Measurements from ENCODE around the gene CT45A8.
"Not testable (repeated sequence)": the region's sequence is repeated elsewhere in the genome, so short reads cannot be mapped to it uniquely, and the experiment has no call there.

The CT45A8 gene

GRCh38 chrX:135854438-135854837 lies at the start of gene CT45A8:
CT45A8 (minus strand) TSS chrX:135854538; CDS start chrX:135850783, 3,755 bp downstream.
- not testable (repeated sequence) for DNase-seq (ENCODE audit: low spot score)

DNA sequence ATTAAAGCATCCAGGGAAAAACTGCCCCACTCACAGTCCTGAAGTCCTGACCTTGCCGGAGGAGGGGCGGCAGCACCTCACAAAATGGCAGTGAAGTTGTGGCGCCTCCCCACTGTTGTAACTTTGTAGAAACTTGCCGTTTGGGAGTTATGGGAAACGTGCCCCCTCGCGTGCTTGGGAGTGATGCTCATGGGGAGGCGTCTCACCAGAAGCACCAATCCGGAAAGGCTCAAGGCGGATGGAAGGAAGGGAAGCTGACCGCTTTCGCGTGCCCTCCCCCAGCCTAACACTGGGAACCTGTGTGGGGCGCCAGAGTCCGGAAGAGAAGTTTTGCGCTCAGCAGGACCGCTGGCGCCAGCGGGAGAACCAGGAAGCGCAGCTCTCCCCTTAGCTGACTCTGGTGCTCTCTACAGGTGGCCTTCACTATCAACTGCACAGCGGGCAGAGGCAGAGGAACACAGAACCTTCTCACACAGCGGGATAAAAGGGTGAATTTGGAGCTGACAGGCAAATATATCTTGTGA lies 39.0 kb upstream of the CT45A8 start, which contains the start of the genes CT45A10 and SAGE1:
Gene CT45A10, minus strand, starts transcription at position 151 of the 524 bp plus-strand sequence. CDS start 8,100 bp downstream, outside the sequence.
Gene SAGE1, plus strand, starts transcription at position 423 of the 524 bp plus-strand sequence. CDS start 2,527 bp downstream, outside the sequence.
- no peak for DNase-seq (ENCODE audit: low spot score)

- DNase-seq (ENCODE audit: low spot score) = no peak
These were observed 38.4 kb upstream of the CT45A8 start for GRCh38 chrX:135892781-135893180.

DNA sequence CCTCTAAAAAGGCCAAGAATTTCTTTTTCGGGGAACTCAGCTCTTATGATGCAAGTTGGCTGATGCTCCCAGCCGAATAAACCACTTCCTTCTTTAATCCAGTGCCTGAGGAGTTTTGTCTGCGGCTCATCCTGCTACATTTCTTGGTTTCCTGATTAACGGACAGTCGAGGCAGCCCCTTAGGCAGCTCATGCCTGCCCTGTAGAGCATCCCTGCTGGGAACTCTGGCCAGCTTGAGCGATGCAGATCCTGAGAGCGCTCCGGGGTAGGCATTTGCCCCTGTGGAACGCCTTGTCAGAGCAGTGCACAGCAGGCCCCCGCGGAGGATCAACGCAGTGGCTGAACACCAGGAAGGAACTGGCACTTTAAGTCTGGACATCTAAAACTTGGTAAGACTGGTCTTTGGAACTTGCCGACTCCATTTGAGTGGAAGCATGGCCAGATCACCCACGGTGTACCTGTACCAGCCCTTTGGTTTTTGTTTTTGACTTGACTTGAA lies 35.8 kb upstream of the CT45A8 start:
- DNase-seq (ENCODE audit: low spot score) = no peak

- DNase-seq (ENCODE audit: low spot score) = not testable (repeated sequence)
These were observed 34.6 kb upstream of the CT45A8 start for GRCh38 chrX:135888976-135889375.

GRCh38 chrX:135888230-135888629 lies 33.9 kb upstream of the CT45A8 start:
- not testable (repeated sequence) for DNase-seq (ENCODE audit: low spot score)

- DNase-seq (ENCODE audit: low spot score) = not testable (repeated sequence)
These were observed 28.4 kb upstream of the CT45A8 start for GRCh38 chrX:135882741-135883140.

DNA sequence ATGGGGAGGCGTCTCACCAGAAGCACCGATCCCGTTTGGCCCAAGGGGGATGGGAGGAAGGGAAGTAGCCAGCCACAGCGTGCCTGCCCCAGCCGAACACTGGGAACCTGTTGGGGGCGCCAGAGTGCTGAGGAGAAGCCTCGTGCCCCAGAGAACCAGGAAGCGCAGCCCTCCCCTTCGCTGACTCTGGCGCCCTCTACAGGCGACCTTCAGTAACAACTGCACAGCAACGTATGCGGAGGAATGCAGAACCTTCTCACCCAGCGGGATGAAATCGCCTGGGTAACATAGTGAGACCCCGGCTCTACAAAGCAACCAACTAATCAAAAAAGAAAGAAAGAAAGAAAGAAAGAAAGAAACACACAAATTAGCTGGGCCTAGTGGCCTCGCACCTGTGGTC lies 17.4 kb upstream of the CT45A8 start, which contains the start of gene CT45A9:
Gene CT45A9, minus strand, starts transcription at position 101 of the 400 bp plus-strand sequence. CDS start 3,751 bp downstream, outside the sequence.
- not testable (repeated sequence) for DNase-seq (ENCODE audit: low spot score)

DNA sequence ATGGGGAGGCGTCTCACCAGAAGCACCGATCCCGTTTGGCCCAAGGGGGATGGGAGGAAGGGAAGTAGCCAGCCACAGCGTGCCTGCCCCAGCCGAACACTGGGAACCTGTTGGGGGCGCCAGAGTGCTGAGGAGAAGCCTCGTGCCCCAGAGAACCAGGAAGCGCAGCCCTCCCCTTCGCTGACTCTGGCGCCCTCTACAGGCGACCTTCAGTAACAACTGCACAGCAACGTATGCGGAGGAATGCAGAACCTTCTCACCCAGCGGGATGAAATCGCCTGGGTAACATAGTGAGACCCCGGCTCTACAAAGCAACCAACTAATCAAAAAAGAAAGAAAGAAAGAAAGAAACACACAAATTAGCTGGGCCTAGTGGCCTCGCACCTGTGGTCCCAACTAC lies 17.2 kb downstream of the CT45A8 start, which contains the start of gene CT45A7:
Gene CT45A7, minus strand, starts transcription at position 101 of the 400 bp plus-strand sequence. CDS start 3,747 bp downstream, outside the sequence.
- DNase-seq (ENCODE audit: low spot score) = not testable (repeated sequence)

GRCh38 chrX:135819912-135820311 lies 34.4 kb downstream of the CT45A8 start, which contains the start of gene CT45A2:
CT45A2 (minus strand) TSS chrX:135820012; CDS start chrX:135816265, 3,747 bp downstream.
- DNase-seq (ENCODE audit: low spot score) = not testable (repeated sequence)

DNA sequence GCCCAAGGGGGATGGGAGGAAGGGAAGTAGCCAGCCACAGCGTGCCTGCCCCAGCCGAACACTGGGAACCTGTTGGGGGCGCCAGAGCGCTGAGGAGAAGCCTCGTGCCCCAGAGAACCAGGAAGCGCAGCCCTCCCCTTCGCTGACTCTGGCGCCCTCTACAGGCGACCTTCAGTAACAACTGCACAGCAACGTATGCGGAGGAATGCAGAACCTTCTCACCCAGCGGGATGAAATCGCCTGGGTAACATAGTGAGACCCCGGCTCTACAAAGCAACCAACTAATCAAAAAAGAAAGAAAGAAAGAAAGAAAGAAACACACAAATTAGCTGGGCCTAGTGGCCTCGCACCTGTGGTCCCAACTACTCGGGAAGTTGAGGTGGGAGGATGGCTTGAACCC lies 51.7 kb downstream of the CT45A8 start, which contains the start of gene CT45A6:
Gene CT45A6, minus strand, starts transcription at position 101 of the 400 bp plus-strand sequence. CDS start 3,794 bp downstream, outside the sequence.
- DNase-seq (ENCODE audit: low spot score) = not testable (repeated sequence)

Data from ecto neural progenitor cell (in vitro differentiated cells).